HepG2 (cell line): ENCODE data around the gene RSRC2. TPM values are rescaled to one million over a fixed set of nuclear protein-coding genes. Genes with fewer than 3 reads are reported as not detected.

ENCODE experiments used
- ATAC-seq: fragments of 200-7000 bp; cut with Tn5 transposase; 3 replicates; pipeline ENCODE4 v1.9.1; 2020; ENCODE audit warnings: mild to moderate bottlenecking, moderate library complexity
- BruUV-seq: library from RNA; stranded (reverse); fragments of 400-500 nt; replicated peaks from 2 replicates; lab custom pipeline; 2021; lab: Mats Ljungman, UMichigan
- CTCF ChIA-PET: fragments of 300-600 bp; formaldehyde crosslinking; extraction: SDS; loops from one replicate; lab custom pipeline; 2021; ENCODE audit warnings: low total read pairs, inconsistent platforms, low intra/inter-chr PET ratio; lab: Yijun Ruan, JAX
- POLR2A ChIA-PET: fragments of 350-600 bp; sonication (Branson Sonifier 250); formaldehyde crosslinking; loops from one replicate; lab custom pipeline; 2020; ENCODE audit warnings: antibody characterized with exemption, inconsistent platforms; lab: Yijun Ruan, JAX
- DNase-seq: peaks from one replicate; pipeline ENCODE4 v3.0.0-alpha.2; 2015; ENCODE audit warnings: low spot score
- FAIRE-seq: peaks from 3 replicates; lab custom pipeline; 2011; peaks lifted over from hg19 to GRCh38; lab: Jason Lieb, UNC
- H2AFZ ChIP-seq: one replicate; pipeline ENCODE4 v1.6.1; 2011; ENCODE audit warnings: low read length, inconsistent platforms
- H3K27ac ChIP-seq: fragments of 300-600 bp; 3 replicates; pipeline ENCODE4 v1.8.0; 2011; ENCODE audit warnings: mixed run types, mild to moderate bottlenecking, mixed read lengths, low read length, inconsistent platforms; ENCODE audit not compliant: insufficient read depth; ENCODE audit errors: extremely low read length
- H3K27me3 ChIP-seq, 2 experiments: fragments of 200-600 bp in 1 of 2; 2 replicates in 1 of 2; 3 replicates in 1 of 2; pipeline versions ENCODE4 v1.6.0 to v1.8.0; 2011; ENCODE audit warnings: low read length in 2 of 2, mild to moderate bottlenecking in 2 of 2, moderate library complexity in 2 of 2, inconsistent platforms in 1 of 2; ENCODE audit not compliant: insufficient read depth in 2 of 2, control insufficient read depth in 1 of 2
- H3K36me3 ChIP-seq, 2 experiments: fragments of 200-600 bp in 1 of 2; replicated peaks in 1 of 2; 2 replicates in 1 of 2; 3 replicates in 1 of 2; pipeline versions ENCODE4 v1.5.1 to v1.8.0; 2011; ENCODE audit warnings: low read length in 2 of 2, inconsistent platforms in 1 of 2; ENCODE audit not compliant: insufficient read depth in 2 of 2, control insufficient read depth in 1 of 2
- H3K4me1 ChIP-seq: 2 replicates; pipeline ENCODE4 v1.5.1; 2012; ENCODE audit warnings: low read length, inconsistent platforms; ENCODE audit not compliant: insufficient read depth
- H3K4me2 ChIP-seq: 2 replicates; pipeline ENCODE4 v1.6.0; 2011; ENCODE audit warnings: low read depth, low read length, inconsistent platforms
- H3K4me3 ChIP-seq, 3 experiments: fragments of 200-600 bp in 1 of 3; sonication (generic), shearing (Covaris generic) in 1 of 3; replicated peaks in 1 of 3; 2 replicates each; pipeline ENCODE4 v1.5.1; 2011 to 2016; ENCODE audit warnings: low read length in 3 of 3, inconsistent platforms in 2 of 3, low read depth in 2 of 3, mild to moderate bottlenecking in 2 of 3, control low read depth in 1 of 3, mixed read lengths in 1 of 3; ENCODE audit not compliant: insufficient read depth in 1 of 3
- H3K79me2 ChIP-seq: one replicate; pipeline ENCODE4 v1.6.1; 2011; ENCODE audit warnings: low read length, inconsistent platforms; ENCODE audit not compliant: insufficient read depth
- H3K9ac ChIP-seq: 2 replicates; pipeline ENCODE4 v1.6.0; 2011; ENCODE audit warnings: mild to moderate bottlenecking, low read depth, low read length, inconsistent platforms; ENCODE audit not compliant: insufficient read depth
- H3K9me3 ChIP-seq: 2 replicates; pipeline ENCODE4 v1.5.1; 2012; ENCODE audit warnings: mild to moderate bottlenecking, low read length
- H4K20me1 ChIP-seq: 2 replicates; pipeline ENCODE4 v1.6.0; 2011; ENCODE audit warnings: inconsistent platforms, mild to moderate bottlenecking, low read length, moderate library complexity; ENCODE audit not compliant: insufficient read depth
- ATF1 ChIP-seq: IDR thresholded peaks from 2 replicates; pipeline ENCODE4 v1.6.1; 2016; ENCODE audit warnings: mild to moderate bottlenecking, control low read depth
- ATF2 ChIP-seq: sonication (generic); formaldehyde crosslinking; IDR thresholded peaks from 2 replicates; pipeline ENCODE4 v1.4.0; 2020; ENCODE audit warnings: missing genetic modification reagents
- ETV6 ChIP-seq: sonication (generic); formaldehyde crosslinking; conservative IDR thresholded peaks from 2 replicates; pipeline ENCODE4 v1.4.0; 2020; ENCODE audit warnings: missing genetic modification reagents
- FOXC1 ChIP-seq: sonication (generic); formaldehyde crosslinking; IDR thresholded peaks from 2 replicates; pipeline ENCODE4 v1.8.0; 2022; ENCODE audit warnings: mild to moderate bottlenecking, missing genetic modification reagents, borderline replicate concordance
- IRF1 ChIP-seq: sonication (generic); formaldehyde crosslinking; IDR thresholded peaks from 2 replicates; pipeline ENCODE4 v1.4.0; 2020; ENCODE audit warnings: low read depth, mild to moderate bottlenecking, missing genetic modification reagents
- NBN ChIP-seq: fragments of 450-650 bp; conservative IDR thresholded peaks from 2 replicates; pipeline ENCODE4 v1.6.1; 2017
- SALL1 ChIP-seq: sonication (generic); formaldehyde crosslinking; IDR thresholded peaks from 2 replicates; pipeline ENCODE4 v1.8.0; 2022; ENCODE audit warnings: mild to moderate bottlenecking, missing genetic modification reagents
- ZBTB34 ChIP-seq: sonication (generic); formaldehyde crosslinking; IDR thresholded peaks from 2 replicates; pipeline ENCODE4 v1.8.0; 2022; ENCODE audit warnings: mild to moderate bottlenecking, missing genetic modification reagents
- ZFP41 ChIP-seq: sonication (generic); formaldehyde crosslinking; IDR thresholded peaks from 2 replicates; pipeline ENCODE4 v1.4.0; 2020; ENCODE audit warnings: mild to moderate bottlenecking, missing genetic modification reagents, borderline replicate concordance
- ZNF121 ChIP-seq: sonication (generic); formaldehyde crosslinking; IDR thresholded peaks from 2 replicates; pipeline ENCODE4 v1.5.0; 2020; ENCODE audit warnings: mild to moderate bottlenecking, missing genetic modification reagents
- ZNF124 ChIP-seq: sonication (generic); formaldehyde crosslinking; IDR thresholded peaks from 2 replicates; pipeline ENCODE4 v1.4.0; 2020; ENCODE audit warnings: missing genetic modification reagents
- ZNF574 ChIP-seq: sonication (generic); formaldehyde crosslinking; IDR thresholded peaks from 2 replicates; pipeline ENCODE4 v1.4.0; 2020; ENCODE audit warnings: missing genetic modification reagents
- ZNF652 ChIP-seq: IDR thresholded peaks from 2 replicates; pipeline ENCODE4 v1.6.1; 2016; ENCODE audit warnings: low read depth, borderline replicate concordance
- WGBS: methylation state at CpG from one replicate; pipeline ENCODE4 v1.1.6; 2017; ENCODE audit warnings: low lambda C conversion rate; 5-methylcytosine and 5-hydroxymethylcytosine counted together
- in situ Hi-C: cut with HindIII; loops from 2 replicates; pipeline ENCODE4 v1.10.0; 2017; ENCODE audit warnings: low pct_unique_long_range_greater_than_20kb; ENCODE audit not compliant: extremely low pct_ligation_motif_present
- intact Hi-C: fragments of 100-400 bp; cut with micrococcal nuclease; formaldehyde crosslinking; loops from one replicate; pipeline ENCODE4 v1.10.0; 2022; ENCODE audit not compliant: unreplicated experiment
- polyA plus RNA-seq, 8 experiments: library from polyadenylated mRNA; depleted of rRNA in 3 of 8; stranded (reverse) in 7 of 8; unstranded in 1 of 8; fragments of >200 nt; fragmentation: Illumina TruSeq in 4 of 8; extraction: Trizol in 4 of 8; gene quantifications; 2 replicates each; pipeline versions ENCODE4 v1.2.1 to v1.2.3, GENCODE V29; 2011 to 2016; ENCODE audit warnings: low read depth in 4 of 8, missing spikeins in 1 of 8, mixed read lengths in 1 of 8; ENCODE audit not compliant: insufficient read depth in 1 of 8
- total RNA-seq, 5 experiments: library from RNA; depleted of rRNA; stranded (reverse); fragments of >200 nt; fragmentation: Illumina TruSeq; extraction: Trizol; gene quantifications; 2 replicates each; pipeline ENCODE4 v1.2.3, GENCODE V29; 2016; ENCODE audit warnings: low read depth in 1 of 5

The RSRC2 gene
- total and polyA plus RNA-seq, 2 of the 13 experiments (the other 11 are each of a cell fraction or from before 2014, with no cell fraction given): 31.4 to 77.8 TPM

- H3K4me2 ChIP-seq: 0 out of 2 replicates have a peak overlapping the region, but pooled peaks have one; percentile 27
- DNase-seq: no peak
- ATAC-seq: no peak; the same call in 1 of the 3 replicates
- H3K27ac ChIP-seq: no peak overlapping the region
- no peak for FAIRE-seq
- 28% methylated on average over 2 of the region's 2 CpGs for WGBS
- CTCF ChIA-PET: no interaction called here
- H3K79me2 ChIP-seq: no peaks in the 10 kb centered on the region
- BruUV-seq: no TSS peak
- POLR2A ChIA-PET: interaction anchor here (1.3 kb wide), 1 partner anchor 61 kb away, joined by 5 read pairs; no protein-coding TSS in a partner anchor
- no peak overlapping the region; a peak in 1 of 6 replicates for H3K4me3 ChIP-seq
- no peaks in the 10 kb centered on the region for H3K9me3 ChIP-seq
- no peak overlapping the region for H3K9ac ChIP-seq
- peaks cover 41% of the 10 kb centered on the region for H3K4me1 ChIP-seq
- H4K20me1 ChIP-seq: no peaks in the 10 kb centered on the region
- H3K36me3 ChIP-seq: no peaks in the 10 kb centered on the region
- no peak overlapping the region for H2AFZ ChIP-seq
- intact Hi-C loops: no loop called here
- in situ Hi-C loops: no loop called here
- no peaks in the 10 kb centered on the region for H3K27me3 ChIP-seq
- TF ChIP-seq ZBTB34 (no peak), ZNF121 (peak; percentile 80)
Measured at GRCh38 chr12:122460641-122461040, 66.1 kb downstream of the RSRC2 start.

GRCh38 chr12:122460061-122460460 lies 66.7 kb downstream of the RSRC2 start:
- Histone ChIP-seq H3K9ac (no peak overlapping the region), H2AFZ (no peak overlapping the region), H3K27ac (no peak overlapping the region), H3K4me1 (peaks cover 45% of the 10 kb centered on the region), H3K27me3 (no peaks in the 10 kb centered on the region), H3K4me2 (no peak overlapping the region), H3K9me3 (no peaks in the 10 kb centered on the region), H3K36me3 (no peaks in the 10 kb centered on the region), H3K4me3 (no peak overlapping the region), H4K20me1 (no peaks in the 10 kb centered on the region), H3K79me2 (no peaks in the 10 kb centered on the region)
- ChIA-PET POLR2A (interaction anchor here (1.3 kb wide), 1 partner anchor 60 kb away, joined by 5 read pairs; no protein-coding TSS in a partner anchor), CTCF (no interaction called here)
- WGBS: 61% methylated on average over 7 of the region's 7 CpGs
- no peak for FAIRE-seq
- in situ Hi-C loops (no loop called here), intact Hi-C loops (no loop called here)
- DNase-seq: no peak
- BruUV-seq: no TSS peak
- no peak for ATAC-seq
- no peak for TF ChIP-seq ZNF124
- no peak for TF ChIP-seq IRF1 (CRISPR knock-in tag)
- TF ChIP-seq ATF2 (CRISPR knock-in tag): no peak
- TF ChIP-seq ZNF574 (CRISPR knock-in tag): no peak
- TF ChIP-seq ATF1 (CRISPR knock-in tag): no peak
- no peak for TF ChIP-seq FOXC1 (CRISPR knock-in tag)
- no peak for TF ChIP-seq ETV6
- TF ChIP-seq NBN: no peak
- TF ChIP-seq ZFP41 (CRISPR knock-in tag): no peak
- TF ChIP-seq ZNF652 (CRISPR knock-in tag): no peak
- no peak for TF ChIP-seq SALL1 (CRISPR knock-in tag)
